HG03103 (cell line): ENCODE measurements around the gene VPS26C.

Experiments used
- ATAC-seq: cut with Tn5 transposase; IDR thresholded peaks from one replicate; pipeline ENCODE4 v1.9.1; 2021; ENCODE audit warnings: low read depth; ENCODE audit not compliant: unreplicated experiment

VPS26C gene

GRCh38 chr21:37207441-37208009, 59.6 kb downstream of the VPS26C start:
- peak; percentile 41 for ATAC-seq

- no peak for ATAC-seq
Measured at GRCh38 chr21:37206496-37206895, 60.6 kb downstream of the VPS26C start.

- ATAC-seq, result no peak
Measured at GRCh38 chr21:37204580-37204979, 62.6 kb downstream of the VPS26C start.

- no peak for ATAC-seq
Measured at GRCh38 chr21:37202221-37203110, 64.7 kb downstream of the VPS26C start.

- ATAC-seq, result no peak
Measured at GRCh38 chr21:37200641-37201480, 66.3 kb downstream of the VPS26C start.

GRCh38 chr21:37199057-37199924, 67.8 kb downstream of the VPS26C start:
- ATAC-seq, result no peak

GRCh38 chr21:37197746-37198145, 69.4 kb downstream of the VPS26C start:
- no peak for ATAC-seq

GRCh38 chr21:37196847-37197246, 70.3 kb downstream of the VPS26C start:
- ATAC-seq, result no peak

GRCh38 chr21:37195610-37196009, 71.5 kb downstream of the VPS26C start:
- ATAC-seq, result no peak

GRCh38 chr21:37195059-37195458, 72.1 kb downstream of the VPS26C start:
- no peak for ATAC-seq

- no peak for ATAC-seq
Measured at GRCh38 chr21:37193676-37194075, 73.5 kb downstream of the VPS26C start.

GRCh38 chr21:37193006-37193405, 74.1 kb downstream of the VPS26C start:
- ATAC-seq, result no peak

- no peak for ATAC-seq
Measured at GRCh38 chr21:37192019-37192418, 75.1 kb downstream of the VPS26C start.

GRCh38 chr21:37188825-37189224, 78.3 kb downstream of the VPS26C start:
- no peak for ATAC-seq

GRCh38 chr21:37186983-37187382, 80.2 kb downstream of the VPS26C start:
- ATAC-seq, result no peak

- no peak for ATAC-seq
Measured at GRCh38 chr21:37184784-37185593, 82.1 kb downstream of the VPS26C start.

GRCh38 chr21:37183749-37184148, 83.4 kb downstream of the VPS26C start:
- no peak for ATAC-seq

- no peak for ATAC-seq
Measured at GRCh38 chr21:37182222-37182621, 84.9 kb downstream of the VPS26C start.

GRCh38 chr21:37181059-37181458, 86.1 kb downstream of the VPS26C start:
- ATAC-seq, result no peak
